HG03439 (cell line): Measurements from ENCODE around the gene PALD1.
A peak's percentile ranks its signal among the peaks of the same experiment; 100 is the strongest.

Experiments
- ATAC-seq: cut with Tn5 transposase; IDR thresholded peaks from one replicate; pipeline ENCODE4 v1.9.1; 2021; ENCODE audit warnings: mild to moderate bottlenecking, moderate library complexity; ENCODE audit not compliant: unreplicated experiment

Gene PALD1

DNA sequence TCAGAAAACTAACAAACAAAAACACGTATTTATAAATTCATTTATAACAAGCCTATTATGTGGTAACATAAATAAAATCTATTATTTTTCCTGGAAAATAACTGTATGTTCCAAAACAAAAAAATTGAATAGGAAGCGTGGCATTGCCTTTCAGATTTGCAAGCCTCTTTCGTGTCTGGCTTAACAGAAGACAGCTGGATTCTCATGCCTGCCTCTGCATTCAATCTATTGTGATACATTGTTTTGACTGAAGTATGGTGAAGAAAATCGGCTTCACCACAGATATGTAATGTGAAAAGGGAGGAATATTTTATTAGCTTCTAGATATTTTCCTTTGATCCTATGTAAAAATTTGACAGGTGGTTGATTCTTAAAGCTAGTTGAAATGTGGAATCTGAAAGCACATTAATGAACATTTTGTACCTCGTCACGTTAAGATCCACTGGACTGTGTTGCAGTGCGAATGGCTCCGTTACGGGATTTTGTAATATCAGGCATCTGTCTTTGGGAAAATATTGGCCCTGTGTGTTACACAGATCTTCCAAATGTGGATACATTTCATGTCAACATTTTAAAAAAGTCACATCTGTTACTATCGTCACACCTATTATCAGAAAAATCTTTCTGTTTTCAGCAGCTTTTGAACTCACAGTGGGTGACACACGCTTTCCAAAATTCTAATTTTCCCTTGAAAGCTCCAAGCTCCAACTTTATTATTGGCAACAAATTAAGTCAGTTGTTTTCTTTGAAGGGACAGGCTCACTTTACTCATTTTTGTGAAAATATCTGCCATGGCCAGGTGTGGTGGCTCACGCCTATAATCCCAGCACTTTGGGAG lies 26.2 kb downstream of the PALD1 start:
- ATAC-seq = no peak

DNA sequence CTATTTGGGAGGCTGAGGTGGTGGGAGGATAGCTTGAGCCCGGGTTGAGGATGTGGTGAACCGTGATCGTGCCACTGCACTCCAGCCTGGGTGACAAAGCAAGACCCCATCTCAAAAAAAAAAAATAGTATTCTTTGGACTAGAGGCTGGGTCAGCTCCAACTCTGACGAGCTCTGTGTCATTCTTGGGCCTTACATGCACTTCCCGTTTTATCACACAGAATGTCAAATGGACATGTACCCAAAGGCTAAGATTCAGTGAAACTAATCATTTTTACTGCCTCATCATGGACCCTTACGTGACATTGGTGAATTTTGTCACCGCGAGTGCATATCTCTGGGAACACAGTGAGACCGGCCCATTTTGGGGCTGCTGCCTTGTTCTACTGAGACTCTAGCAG lies 27.3 kb downstream of the PALD1 start:
- no peak for ATAC-seq

DNA sequence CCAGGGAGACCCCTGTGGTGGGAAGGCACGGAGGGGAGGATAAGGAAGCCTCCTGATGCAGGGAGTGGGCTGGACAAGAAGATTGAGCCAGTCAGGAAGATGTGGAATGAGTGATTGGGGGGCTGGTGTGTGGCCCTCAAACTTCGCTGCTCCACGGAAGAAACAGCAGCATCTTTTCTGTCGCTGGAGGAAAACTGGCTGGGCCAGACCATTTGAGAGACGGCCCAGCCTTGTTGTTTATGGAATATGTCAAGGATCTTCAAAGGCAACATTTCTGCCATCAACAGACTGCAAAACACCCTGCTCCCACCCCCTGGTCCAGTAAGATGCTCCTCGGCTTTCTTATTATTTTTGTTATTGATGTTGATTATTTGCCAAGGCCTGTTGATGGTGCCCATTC lies 29.4 kb downstream of the PALD1 start:
- ATAC-seq = no peak

DNA sequence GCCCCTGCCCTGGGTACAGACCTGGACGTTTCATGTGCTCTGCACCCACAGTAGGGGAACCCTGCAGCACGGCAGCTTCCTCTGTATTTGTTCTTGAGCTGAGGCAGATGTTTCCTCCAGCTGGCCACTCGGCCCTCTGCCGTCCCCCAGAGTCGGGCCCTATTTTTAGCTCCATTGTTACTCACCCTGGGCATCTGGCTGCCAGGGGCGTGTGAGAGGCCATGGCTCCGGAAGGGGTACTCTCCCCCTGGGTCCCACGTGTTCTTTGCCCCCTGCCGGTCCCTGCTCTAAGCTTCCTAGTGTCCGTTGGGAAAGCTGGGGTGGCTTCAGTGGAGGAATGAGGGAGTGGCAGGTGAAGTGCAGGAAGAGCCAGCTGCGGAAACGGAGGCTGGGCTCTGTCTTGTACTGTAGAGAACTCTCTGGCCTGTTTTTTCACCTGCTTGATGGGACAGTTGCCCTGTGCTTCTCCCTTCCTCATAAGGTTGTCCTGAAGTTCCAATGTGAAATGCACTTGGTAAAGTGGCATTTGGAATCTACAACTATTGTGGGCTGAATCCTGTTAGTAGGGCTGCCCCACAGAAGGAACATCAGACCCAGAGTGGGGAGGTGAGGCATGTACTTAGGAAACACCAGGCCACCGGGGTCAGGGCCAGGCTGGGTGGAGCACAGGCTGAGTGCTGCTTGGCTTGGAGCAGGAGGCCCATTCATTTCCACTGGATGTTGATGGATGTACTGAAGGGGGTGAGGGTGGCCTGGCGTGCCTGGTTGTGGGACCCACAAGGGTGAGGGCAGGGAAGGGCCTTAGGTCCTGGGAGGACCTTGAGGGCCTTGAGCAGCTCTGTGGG lies 30.6 kb downstream of the PALD1 start:
- no peak for ATAC-seq

DNA sequence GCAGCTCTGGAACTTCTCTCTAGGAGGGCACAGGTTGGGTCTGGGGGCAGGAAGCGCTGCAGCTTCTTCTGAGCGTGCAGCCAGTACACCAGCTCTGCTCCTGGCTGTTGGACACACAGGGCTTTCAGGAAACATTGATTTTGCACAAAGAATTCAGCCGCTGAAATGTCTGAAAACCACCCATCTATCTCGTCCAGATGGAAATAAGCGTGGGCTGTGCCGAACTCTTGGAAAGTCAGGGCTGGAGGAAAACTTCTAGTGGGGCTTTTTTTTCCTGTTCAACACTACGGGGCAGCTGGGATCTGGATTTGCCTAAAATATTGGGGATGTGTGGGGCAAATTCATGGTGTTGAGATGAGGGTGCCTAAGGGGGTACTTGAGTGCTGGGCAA lies 31.2 kb downstream of the PALD1 start:
- ATAC-seq = no peak

DNA sequence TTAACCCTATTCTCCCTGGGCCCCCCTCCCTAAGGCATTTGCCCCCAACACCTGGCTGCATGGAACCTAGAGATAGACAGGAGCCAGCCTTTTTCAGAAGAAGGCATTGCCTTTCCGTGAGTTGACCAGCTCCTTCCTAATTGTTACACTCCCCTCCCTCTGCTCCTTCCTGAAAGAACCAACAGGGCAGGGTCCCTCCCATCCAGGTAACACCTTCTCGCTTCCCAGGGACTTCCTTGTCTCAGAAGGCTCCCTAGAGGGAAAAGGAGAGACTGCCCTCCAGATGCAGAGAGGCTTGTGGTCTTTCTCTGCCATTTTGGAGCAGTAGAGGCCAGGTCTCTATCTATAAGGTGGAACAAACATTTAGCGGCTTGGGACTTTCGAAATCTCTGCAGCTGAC lies 31.9 kb downstream of the PALD1 start:
- no peak for ATAC-seq

DNA sequence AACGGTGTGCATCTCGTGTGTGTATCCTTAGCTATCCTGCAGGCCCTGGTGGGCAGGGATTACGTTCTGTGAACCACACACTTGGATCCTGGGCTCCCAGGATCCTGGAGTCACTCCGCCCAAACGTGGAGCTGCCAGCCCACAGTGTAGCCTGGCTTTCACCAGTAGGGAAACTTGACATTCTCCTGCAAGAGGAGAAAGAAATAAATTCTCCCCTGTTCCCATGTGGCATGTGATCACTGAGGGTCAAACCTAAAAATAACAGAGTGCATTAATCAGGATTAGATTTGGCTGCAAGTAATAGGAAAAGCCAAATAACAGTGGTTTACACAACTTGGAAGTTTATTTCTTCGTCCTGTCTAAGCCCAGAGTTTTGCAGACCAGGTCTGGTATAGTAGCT lies 32.3 kb downstream of the PALD1 start:
- ATAC-seq = no peak

DNA sequence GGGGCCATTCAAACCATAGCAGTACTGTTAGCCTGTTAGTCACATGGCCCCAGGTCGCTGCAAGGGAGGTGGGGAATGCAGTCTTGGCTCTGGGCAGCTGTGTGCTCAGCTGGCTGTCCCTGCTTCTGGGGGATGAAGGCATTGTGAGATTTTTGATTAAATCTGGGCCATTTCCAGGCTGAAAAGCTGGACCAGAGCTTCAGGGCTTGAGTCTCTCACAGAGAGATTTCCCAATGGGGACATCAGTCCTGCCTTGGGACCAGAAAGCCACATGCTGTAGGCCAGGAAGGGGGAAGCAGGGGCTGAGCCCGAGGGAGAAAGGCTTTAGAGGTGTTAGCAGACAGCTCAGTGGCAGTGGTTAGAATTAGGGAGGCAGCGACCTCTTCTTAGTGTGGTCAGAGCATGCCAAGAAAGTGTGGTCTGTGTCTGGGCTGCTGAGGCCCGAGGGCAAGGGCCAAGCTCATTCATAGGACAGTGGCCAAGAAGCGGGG lies 33.6 kb downstream of the PALD1 start:
- ATAC-seq = no peak

DNA sequence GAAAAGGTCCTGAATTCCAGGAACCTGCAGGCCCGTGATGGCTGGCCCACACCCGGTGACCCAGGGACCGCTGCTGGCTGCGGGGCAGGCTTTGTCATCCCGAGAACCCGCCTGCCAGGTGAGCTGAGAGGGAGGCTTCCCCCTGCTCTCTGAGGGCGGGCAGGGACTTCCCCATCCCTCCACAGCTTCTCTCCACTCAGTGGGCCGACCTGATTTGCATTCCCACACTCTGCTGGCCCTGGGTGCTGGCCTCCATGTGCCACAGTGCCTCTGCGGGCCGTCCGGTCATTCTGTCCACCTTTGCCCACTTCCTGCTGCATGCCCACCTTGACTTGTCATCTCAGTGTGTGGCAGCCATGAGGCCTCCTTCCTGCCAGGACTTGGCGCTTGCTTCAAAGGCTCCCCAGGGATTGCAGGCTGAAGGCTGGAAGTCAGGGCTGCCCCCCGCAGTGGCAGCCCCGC lies 35.3 kb downstream of the PALD1 start:
- peak; percentile 87 for ATAC-seq

DNA sequence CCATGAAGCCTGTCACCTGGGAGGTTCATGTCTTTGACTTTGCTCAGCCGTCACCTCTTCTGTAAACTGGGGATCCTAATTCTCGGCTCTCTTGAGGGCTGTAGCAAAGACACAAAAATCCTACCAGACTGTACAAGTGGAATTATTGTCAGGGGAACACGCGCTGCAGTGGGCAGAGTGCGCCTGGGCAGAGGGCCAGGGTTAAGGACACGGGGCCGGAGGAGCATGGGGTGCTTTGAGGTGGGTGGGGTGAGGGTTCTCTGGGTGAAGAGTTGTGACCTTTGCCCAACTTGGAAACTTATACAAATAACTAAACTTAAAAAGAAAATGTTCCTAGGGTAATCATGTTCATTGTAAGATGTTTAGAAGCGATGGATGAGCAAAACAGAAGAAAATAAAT lies 36.0 kb downstream of the PALD1 start:
- no peak for ATAC-seq

DNA sequence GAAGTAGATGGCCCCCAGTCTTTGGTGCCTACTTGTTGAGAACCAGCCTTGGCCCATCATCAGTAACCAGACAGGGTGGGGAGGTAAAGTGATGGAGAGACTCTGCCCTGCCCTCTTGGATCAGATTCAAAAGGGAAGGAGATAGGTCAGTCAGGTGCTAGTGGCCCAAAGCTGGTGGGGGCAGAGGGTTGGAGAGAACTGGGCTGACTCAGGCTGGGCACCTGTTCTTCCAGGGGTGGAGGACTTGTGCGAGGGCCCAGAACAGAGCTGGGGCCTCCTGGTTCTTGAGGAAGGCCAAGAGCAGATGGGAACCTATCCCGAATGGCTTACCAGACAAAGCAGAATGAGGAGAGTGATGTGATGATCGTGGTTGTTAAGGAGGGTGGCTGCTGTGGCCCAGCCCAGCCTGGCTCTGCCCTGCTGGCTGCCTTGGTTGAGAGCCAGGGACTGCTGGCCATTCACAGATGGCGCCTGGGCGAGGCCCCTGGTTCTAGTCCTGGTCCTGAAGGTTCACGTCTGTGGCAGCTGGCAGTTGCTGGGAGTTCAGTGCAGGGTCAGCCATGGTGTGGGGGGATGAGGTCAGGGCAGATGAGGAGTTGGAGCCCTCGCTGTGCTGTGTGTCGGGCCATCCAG lies 36.6 kb downstream of the PALD1 start:
- ATAC-seq = no peak

DNA sequence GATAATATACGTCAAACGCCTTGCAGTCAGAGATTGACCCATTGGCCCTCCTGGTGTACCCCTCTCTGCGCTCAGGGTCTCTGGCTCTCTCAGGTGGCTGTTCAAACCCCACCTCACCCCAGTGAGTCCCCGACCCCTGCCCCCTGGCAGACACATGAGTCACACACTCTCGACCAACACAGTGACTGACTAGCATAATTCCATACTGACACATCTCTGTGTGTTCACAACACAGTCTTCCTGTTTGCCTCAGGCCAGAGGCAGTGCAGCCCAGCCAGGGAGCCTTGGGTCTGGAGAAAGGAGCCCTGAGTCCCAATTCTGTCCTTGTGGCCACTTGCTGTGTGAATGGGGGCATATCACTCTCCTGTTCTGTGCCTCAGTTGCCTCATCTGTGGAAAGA lies 40.1 kb downstream of the PALD1 start:
- ATAC-seq = no peak

DNA sequence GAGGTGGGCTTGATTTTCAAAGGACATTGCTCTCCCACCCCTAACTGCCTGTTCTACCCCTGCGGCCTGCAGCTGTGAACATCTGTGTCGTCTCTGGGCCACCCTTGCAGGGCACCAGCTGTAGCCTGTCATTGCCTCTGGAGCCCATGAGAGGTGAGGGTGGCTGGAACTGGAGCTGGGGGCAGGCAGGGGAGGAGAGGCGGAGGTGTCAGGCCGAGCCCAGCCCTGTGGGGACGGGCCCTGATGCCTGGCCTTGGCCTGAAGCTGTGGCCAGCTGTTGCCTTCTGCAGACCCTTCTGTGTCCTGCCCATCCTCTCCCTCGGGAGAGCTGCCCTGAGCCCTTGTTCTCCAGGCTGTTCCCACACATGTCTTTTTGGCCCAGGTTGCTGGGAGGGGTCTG lies 44.5 kb downstream of the PALD1 start:
- no peak for ATAC-seq

DNA sequence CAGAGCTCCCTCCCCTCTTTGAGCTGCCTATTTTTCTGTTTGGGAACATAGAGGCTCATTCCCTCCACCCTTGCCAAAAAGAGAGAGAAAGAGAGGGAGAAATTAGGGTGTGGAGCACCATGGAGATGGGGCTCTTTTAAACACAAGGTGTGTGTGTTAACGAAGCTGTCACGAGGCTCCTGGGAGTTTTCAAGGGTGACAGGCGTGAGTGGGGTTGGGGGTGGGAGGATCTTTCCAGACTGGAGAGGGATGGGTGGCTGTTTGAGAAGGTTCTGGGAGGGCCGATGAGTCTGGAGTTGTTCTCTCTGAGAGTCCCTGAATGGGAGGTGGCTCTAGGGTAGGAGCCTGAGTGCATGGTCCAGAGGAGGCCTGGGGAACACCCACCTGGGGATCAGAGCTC lies 45.0 kb downstream of the PALD1 start:
- no peak for ATAC-seq

DNA sequence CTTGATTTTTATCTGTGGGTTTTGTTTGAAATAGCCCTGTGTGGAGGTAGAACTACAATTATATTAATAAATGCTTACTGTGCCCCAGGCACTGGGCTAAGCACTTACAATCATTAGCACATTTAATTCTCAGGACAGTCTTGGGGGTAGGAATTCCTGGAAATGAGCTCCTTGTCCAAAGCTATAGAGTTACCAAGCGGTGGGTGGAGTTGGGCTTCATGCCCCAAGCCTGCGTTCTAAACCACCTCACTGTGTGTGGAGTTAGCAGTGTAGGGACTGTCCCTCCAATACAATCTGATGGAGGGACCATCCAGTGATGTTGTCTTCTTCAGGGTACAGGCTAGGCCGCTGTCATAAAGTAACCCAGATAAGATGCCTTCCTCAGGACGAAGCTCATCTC lies 49.7 kb downstream of the PALD1 start:
- no peak for ATAC-seq

DNA sequence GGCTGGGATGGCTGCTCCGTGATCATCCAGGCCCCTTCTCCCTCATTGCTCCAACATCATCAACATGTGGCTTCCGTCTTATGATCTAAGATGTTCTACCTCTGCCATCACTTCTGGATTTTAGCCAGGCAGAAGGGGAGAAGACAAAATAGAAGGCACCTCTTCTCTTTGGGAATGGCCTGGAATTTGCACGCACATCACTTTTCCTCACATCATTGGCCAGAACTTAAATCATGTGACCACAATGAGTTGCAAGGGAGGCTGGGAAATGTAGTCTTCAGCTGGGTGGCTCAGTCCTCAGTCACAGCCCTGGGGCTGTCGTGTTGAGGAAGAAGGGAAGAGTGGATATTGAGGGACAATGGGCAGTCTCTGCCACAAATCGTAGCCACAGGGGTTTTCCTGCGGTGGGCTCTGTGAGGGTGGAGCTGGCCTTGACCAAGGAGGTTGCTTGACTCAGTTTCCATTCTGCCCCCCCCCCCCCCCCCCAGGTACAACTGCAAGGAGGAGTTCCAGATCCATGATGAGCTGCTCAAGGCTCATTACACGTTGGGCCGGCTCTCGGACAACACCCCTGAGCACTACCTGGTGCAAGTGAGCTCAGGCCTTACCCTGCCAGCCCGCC lies 50.3 kb downstream of the PALD1 start:
- no peak for ATAC-seq

DNA sequence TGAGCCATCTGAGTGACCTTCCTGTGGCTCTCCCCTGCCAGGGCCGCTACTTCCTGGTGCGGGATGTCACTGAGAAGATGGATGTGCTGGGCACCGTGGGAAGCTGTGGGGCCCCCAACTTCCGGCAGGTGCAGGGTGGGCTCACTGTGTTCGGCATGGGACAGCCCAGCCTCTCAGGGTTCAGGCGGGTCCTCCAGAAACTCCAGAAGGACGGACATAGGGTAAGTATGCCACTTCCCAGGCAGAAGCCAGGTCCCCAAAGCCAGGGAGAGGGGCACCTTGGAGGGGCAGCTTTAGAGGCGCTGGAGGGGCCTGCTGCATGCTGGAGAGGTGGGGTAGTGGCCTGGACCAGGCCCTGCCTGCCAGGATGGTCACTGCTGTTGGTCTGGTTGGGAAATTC lies 51.3 kb downstream of the PALD1 start:
- no peak for ATAC-seq

DNA sequence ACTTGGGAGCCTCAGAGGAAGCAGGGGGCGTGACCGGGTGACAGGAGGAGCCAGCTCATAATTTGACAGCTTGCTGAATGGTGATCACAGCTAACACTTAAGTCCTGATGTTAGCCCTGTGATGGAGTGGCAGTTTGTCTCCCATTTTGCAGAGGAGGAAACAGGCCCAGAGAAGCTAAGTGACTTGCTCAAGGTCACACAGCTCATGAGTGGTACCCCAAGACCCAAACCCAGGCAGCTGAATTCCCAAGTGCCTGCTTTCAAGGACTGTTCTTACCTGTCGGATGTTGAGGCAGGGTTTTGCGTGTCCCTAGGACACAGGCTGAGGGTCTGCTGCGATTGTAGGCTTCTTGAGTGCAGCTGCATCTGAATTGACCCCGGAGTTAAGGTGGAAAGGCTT lies 51.7 kb downstream of the PALD1 start:
- ATAC-seq = no peak

DNA sequence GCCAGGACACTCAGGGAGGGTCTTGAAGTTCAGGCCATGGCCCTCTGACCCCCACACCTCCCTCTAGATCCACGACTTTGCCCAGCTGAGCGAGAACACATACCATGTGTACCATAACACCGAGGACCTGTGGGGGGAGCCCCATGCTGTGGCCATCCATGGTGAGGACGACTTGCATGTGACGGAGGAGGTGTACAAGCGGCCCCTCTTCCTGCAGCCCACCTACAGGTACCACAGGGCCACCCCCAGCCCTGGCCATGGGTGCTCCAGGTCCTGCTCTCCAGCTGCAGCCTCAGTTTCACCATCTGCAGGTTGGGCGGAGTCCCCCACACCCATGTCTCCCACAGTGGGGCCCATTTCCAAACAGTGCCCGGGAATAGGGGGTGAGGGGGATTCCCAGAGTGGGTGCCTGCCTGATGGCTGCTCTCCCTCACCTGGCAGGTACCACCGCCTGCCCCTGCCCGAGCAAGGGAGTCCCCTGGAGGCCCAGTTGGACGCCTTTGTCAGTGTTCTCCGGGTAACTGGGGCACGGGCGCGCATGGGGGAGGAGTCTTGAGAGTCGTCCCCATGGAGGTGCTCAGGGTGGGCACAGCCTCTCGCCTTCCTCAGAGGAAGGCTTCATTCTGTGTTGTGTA lies 54.1 kb downstream of the PALD1 start:
- ATAC-seq = no peak

DNA sequence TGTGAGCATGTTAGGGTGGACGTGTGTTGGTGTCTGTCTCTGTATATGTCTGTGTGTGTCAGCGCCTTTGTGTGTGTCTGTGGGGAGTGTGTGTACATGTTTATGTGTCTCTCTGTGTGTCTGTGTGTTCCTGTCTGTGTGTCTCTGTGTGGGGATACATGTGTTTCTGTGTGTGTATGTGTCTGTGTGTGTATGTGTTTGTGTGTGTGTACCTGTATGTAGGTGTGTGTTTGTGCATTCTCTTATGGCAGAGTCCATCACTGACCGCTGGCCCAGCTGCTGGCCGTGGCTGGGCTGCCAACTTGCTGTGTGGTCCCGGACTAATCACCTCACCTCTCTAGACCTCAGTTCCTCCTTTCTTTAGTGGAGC lies 54.6 kb downstream of the PALD1 start:
- no peak for ATAC-seq

DNA sequence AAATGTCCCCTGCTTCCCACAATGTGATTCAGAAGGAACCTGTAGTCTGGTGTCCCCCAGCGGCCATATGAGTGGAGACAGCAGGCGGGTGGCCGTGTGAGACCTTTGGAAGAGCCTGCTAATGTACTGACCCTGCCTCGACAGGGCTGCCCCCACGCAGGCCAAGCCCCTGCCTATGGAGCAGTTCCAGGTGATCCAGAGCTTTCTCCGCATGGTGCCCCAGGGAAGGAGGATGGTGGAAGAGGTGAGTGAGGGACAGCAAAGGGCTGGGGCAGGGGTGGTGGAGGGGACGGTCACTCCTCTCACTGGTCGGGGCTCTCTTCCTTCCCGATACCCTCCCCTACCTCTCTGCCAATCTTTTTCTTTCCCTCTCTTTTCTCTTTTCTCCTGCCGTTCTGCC lies 55.7 kb downstream of the PALD1 start:
- ATAC-seq = no peak
